MM.1S (cell line): ENCODE measurements around the gene VAV3.

Experiments
- DNase-seq: peaks from one replicate; pipeline ENCODE4 v3.0.0-alpha.2; 2015
- H2AFZ ChIP-seq: fragments of 300-600 bp; sonication (generic); 2 replicates; pipeline ENCODE4 v1.6.0; 2016; ENCODE audit warnings: antibody characterized with exemption, low read length
- H3F3A ChIP-seq: fragments of 300-600 bp; sonication (generic); 2 replicates; pipeline ENCODE4 v1.6.1; 2016; ENCODE audit warnings: mild to moderate bottlenecking, antibody characterized with exemption, low read length, moderate library complexity, mixed read lengths; ENCODE audit not compliant: insufficient read depth
- H3K27ac ChIP-seq: fragments of 300-600 bp; sonication (generic); 2 replicates; pipeline ENCODE4 v1.5.1; 2016; ENCODE audit warnings: mild to moderate bottlenecking, low read length
- H3K27me3 ChIP-seq: fragments of 300-600 bp; sonication (generic); replicated peaks from 2 replicates; pipeline ENCODE4 v1.6.0; 2016; ENCODE audit warnings: low read length; ENCODE audit not compliant: insufficient read depth
- H3K36me3 ChIP-seq: fragments of 300-600 bp; sonication (generic); replicated peaks from 2 replicates; pipeline ENCODE4 v1.6.1; 2016; ENCODE audit warnings: mild to moderate bottlenecking, low read length, mixed read lengths; ENCODE audit not compliant: insufficient read depth
- H3K4me1 ChIP-seq: fragments of 300-600 bp; sonication (generic); 2 replicates; pipeline ENCODE4 v1.6.1; 2016; ENCODE audit warnings: low read length, mixed read lengths
- H3K4me2 ChIP-seq: fragments of 300-600 bp; sonication (generic); 2 replicates; pipeline ENCODE4 v1.6.0; 2016; ENCODE audit warnings: low read depth, low read length
- H3K4me3 ChIP-seq: fragments of 300-600 bp; sonication (generic); 2 replicates; pipeline ENCODE4 v1.5.1; 2016; ENCODE audit warnings: low read length, mixed read lengths
- H3K79me2 ChIP-seq: fragments of 300-600 bp; sonication (generic); 2 replicates; pipeline ENCODE4 v1.6.1; 2016; ENCODE audit warnings: mixed run types, low read length, mixed read lengths
- H3K9ac ChIP-seq: fragments of 300-600 bp; sonication (generic); 2 replicates; pipeline ENCODE4 v1.6.1; 2016; ENCODE audit warnings: low read length, mixed read lengths
- H3K9me2 ChIP-seq: fragments of 300-600 bp; sonication (generic); replicated peaks from 2 replicates; pipeline ENCODE4 v1.6.1; 2016; ENCODE audit warnings: mild to moderate bottlenecking, low read length, mixed read lengths; ENCODE audit not compliant: insufficient read depth
- H3K9me3 ChIP-seq: fragments of 300-600 bp; sonication (generic); replicated peaks from 2 replicates; pipeline ENCODE4 v1.6.1; 2016; ENCODE audit warnings: mild to moderate bottlenecking, low read length, mixed read lengths; ENCODE audit not compliant: insufficient read depth
- H4K20me1 ChIP-seq: fragments of 300-600 bp; sonication (generic); 2 replicates; pipeline ENCODE4 v1.6.1; 2016; ENCODE audit warnings: mild to moderate bottlenecking, low read length, moderate library complexity, mixed read lengths; ENCODE audit not compliant: insufficient read depth
- CTCF ChIP-seq: fragments of 300-600 bp; sonication (generic); IDR thresholded peaks from 2 replicates; pipeline ENCODE4 v1.5.1; 2016; ENCODE audit warnings: antibody characterized with exemption, low read length, mixed read lengths
- EZH2 ChIP-seq: fragments of 300-600 bp; sonication (generic); optimal IDR thresholded peaks from 2 replicates; pipeline ENCODE3; 2017; ENCODE audit warnings: low read depth, mild to moderate bottlenecking, antibody characterized with exemption, low read length, mixed read lengths
- EZH2phosphoT487 ChIP-seq: fragments of 300-600 bp; sonication (generic); IDR thresholded peaks from 2 replicates; pipeline ENCODE4 v1.6.1; 2018; ENCODE audit warnings: antibody characterized with exemption, low read length

The VAV3 gene

GRCh38 chr1:107547363-107548155 lies 417.4 kb downstream of the VAV3 start:
- no peaks in the 10 kb centered on the region for H4K20me1 ChIP-seq
- no peaks in the 10 kb centered on the region for H3K4me1 ChIP-seq
- DNase-seq: no peak
- H3K9me2 ChIP-seq: no peaks in the 10 kb centered on the region
- H3K9me3 ChIP-seq: no peaks in the 10 kb centered on the region
- no peak for TF ChIP-seq EZH2
- no peak for TF ChIP-seq EZH2phosphoT487
- H3K9ac ChIP-seq: no peak overlapping the region
- H3K79me2 ChIP-seq: no peaks in the 10 kb centered on the region
- no peak overlapping the region for H3K27ac ChIP-seq
- H3F3A ChIP-seq: no peaks in the 10 kb centered on the region
- H3K4me3 ChIP-seq: no peak overlapping the region
- H3K27me3 ChIP-seq: no peaks in the 10 kb centered on the region
- no peak overlapping the region for H2AFZ ChIP-seq
- H3K4me2 ChIP-seq: no peak overlapping the region
- H3K36me3 ChIP-seq: no peaks in the 10 kb centered on the region

- Histone ChIP-seq H3K9ac (no peak overlapping the region), H3K9me2 (no peaks in the 10 kb centered on the region), H3K27me3 (no peaks in the 10 kb centered on the region), H3K36me3 (no peaks in the 10 kb centered on the region), H3K4me1 (no peaks in the 10 kb centered on the region), H2AFZ (no peak overlapping the region), H3K79me2 (no peaks in the 10 kb centered on the region), H3K4me3 (no peak overlapping the region), H4K20me1 (no peaks in the 10 kb centered on the region), H3F3A (no peaks in the 10 kb centered on the region), H3K27ac (no peak overlapping the region), H3K4me2 (no peak overlapping the region), H3K9me3 (no peaks in the 10 kb centered on the region)
- no peak for TF ChIP-seq CTCF
- no peak for DNase-seq
These were observed 418.4 kb downstream of the VAV3 start for GRCh38 chr1:107546576-107546975.

GRCh38 chr1:107545879-107546278 lies 419.1 kb downstream of the VAV3 start:
- DNase-seq: no peak
- Histone ChIP-seq H3K9me2 (no peaks in the 10 kb centered on the region), H3K4me1 (no peaks in the 10 kb centered on the region), H3K27ac (no peak overlapping the region), H3K36me3 (no peaks in the 10 kb centered on the region), H3K9ac (no peak overlapping the region), H3K4me2 (no peak overlapping the region), H2AFZ (no peak overlapping the region), H3K27me3 (no peaks in the 10 kb centered on the region), H3K9me3 (no peaks in the 10 kb centered on the region), H3K79me2 (no peaks in the 10 kb centered on the region), H4K20me1 (no peaks in the 10 kb centered on the region), H3K4me3 (no peak overlapping the region), H3F3A (no peaks in the 10 kb centered on the region)
- TF ChIP-seq CTCF (no peak), EZH2phosphoT487 (no peak), EZH2 (no peak)

DNA sequence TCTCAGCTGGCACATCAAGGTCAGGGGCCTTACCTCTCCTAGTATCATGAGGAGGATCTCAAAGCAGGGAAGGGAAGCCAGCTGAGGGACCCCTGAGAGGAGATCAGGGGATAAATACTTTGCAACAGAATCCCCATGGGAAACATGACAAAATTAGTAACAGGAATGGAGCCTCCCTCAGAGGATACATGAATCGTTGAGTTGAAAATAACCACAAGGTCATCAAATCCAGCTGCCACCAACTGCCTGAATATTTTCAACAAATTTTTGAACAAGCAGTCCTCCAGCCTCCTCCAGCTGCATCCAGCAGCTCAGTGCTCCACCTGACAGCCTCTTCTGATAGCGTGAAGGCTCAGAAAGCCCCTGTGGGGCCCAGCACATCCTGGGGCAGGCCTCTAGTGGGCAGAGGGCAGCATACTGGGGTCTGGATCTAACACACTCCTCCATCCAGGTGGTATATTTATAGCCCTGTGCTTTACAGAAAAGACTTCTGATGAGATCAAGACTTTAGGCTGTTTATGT lies 419.9 kb downstream of the VAV3 start:
- TF ChIP-seq EZH2phosphoT487 (no peak), CTCF (no peak), EZH2 (no peak)
- H3K9ac ChIP-seq: no peak overlapping the region

More for the DNA sequence above, 419.9 kb downstream of the VAV3 start:
- Histone ChIP-seq H3K36me3 (no peaks in the 10 kb centered on the region), H3K4me1 (no peaks in the 10 kb centered on the region), H3K4me3 (no peak overlapping the region), H3F3A (no peaks in the 10 kb centered on the region), H3K79me2 (no peaks in the 10 kb centered on the region), H3K9me2 (no peaks in the 10 kb centered on the region), H4K20me1 (no peaks in the 10 kb centered on the region), H3K4me2 (no peak overlapping the region), H2AFZ (no peak overlapping the region), H3K27me3 (no peaks in the 10 kb centered on the region), H3K9me3 (no peaks in the 10 kb centered on the region), H3K27ac (no peak overlapping the region)
- DNase-seq: no peak
